Activated CD8-positive, alpha-beta T cell treated with anti-CD3 and anti-CD28 coated beads for 36 hours (primary cell): ENCODE results near the gene AMOTL1. TPM values are rescaled to one million over a fixed set of nuclear protein-coding genes. Genes with fewer than 3 reads are reported as not detected.

Experiments used
- ATAC-seq: fragments of 200-7000 bp; cut with Tn5 transposase; one replicate; pipeline ENCODE4 v1.10.0; 2021; ENCODE audit warnings: mild to moderate bottlenecking, moderate library complexity
- CTCF ChIA-PET: fragments of 350-600 bp; sonication (Branson Sonifier 250); formaldehyde crosslinking; loops from one replicate; lab custom pipeline; 2021; ENCODE audit warnings: antibody characterized with exemption; lab: Charles Lee
- POLR2A ChIA-PET: fragments of 350-600 bp; sonication (Branson Sonifier 250); formaldehyde crosslinking; loops from one replicate; lab custom pipeline; 2021; ENCODE audit warnings: antibody characterized with exemption; lab: Charles Lee
- DNase-seq: peaks from one replicate; pipeline ENCODE4 v3.0.0-alpha.2; 2020
- H3K27ac Mint-ChIP-seq: one replicate; pipeline ENCODE4 v1.8.0; 2021; ENCODE audit warnings: mild to moderate bottlenecking, mixed read lengths
- H3K27me3 Mint-ChIP-seq: one replicate; pipeline ENCODE4 v1.8.0; 2021; ENCODE audit warnings: mixed read lengths
- H3K36me3 Mint-ChIP-seq: one replicate; pipeline ENCODE4 v1.8.0; 2021; ENCODE audit warnings: low read depth, mixed read lengths
- H3K4me1 Mint-ChIP-seq: one replicate; pipeline ENCODE4 v1.8.0; 2021; ENCODE audit warnings: low read depth, mixed read lengths
- H3K4me3 Mint-ChIP-seq: one replicate; pipeline ENCODE4 v1.8.0; 2021; ENCODE audit warnings: mild to moderate bottlenecking, moderate library complexity, mixed read lengths
- H3K9me3 Mint-ChIP-seq: one replicate; pipeline ENCODE4 v1.8.0; 2021; ENCODE audit warnings: mixed read lengths
- intact Hi-C: fragments of 100-400 bp; cut with micrococcal nuclease; formaldehyde crosslinking; loops from one replicate; pipeline ENCODE4 v1.10.0; 2022
- total RNA-seq, 2 experiments: library from RNA; stranded (reverse); gene quantifications; one replicate each; pipeline ENCODE4 v1.2.3, GENCODE V29; 2021
- TF ChIP-seq, protein P1 (sequence below): fragments of 200-600 bp; IDR thresholded peaks from one replicate; pipeline ENCODE4 v1.8.0; 2022; ENCODE audit warnings: antibody characterized with exemption, mild to moderate bottlenecking

The AMOTL1 gene
- total RNA-seq, 2 experiments from 2014 or later, result 1.5 to 1.7 TPM

DNA sequence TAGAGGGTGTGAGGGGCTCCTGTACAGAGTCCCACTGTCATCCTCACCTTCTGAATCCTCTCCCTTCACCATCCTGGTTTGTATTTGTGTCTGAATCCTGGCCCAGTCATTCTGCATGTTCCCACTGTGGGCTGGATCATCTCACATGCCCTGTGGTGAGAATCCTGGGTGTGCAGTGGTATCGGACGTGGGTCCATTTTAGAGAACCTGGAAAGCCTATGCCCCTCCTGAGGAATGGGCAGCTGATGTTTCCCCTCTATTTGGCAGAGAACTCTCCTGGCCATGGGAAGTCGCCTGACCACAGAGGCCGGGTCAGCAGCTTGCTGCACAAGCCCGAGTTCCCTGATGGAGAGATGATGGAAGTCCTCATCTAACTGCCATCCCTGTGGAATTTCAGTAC is 102.3 kb downstream of the AMOTL1 start:
- Mint-ChIP-seq H3K27me3 (no peaks in the 10 kb centered on the region), H3K9me3 (no peaks in the 10 kb centered on the region), H3K4me1 (no peaks in the 10 kb centered on the region), H3K4me3 (no peak overlapping the region), H3K36me3 (no peaks in the 10 kb centered on the region), H3K27ac (no peak overlapping the region)
- POLR2A ChIA-PET, result interaction anchor here (0.6 kb wide), 1 partner anchor 298 kb away, joined by 3 read pairs; no protein-coding TSS in a partner anchor
- CTCF ChIA-PET, result no interaction called here
- intact Hi-C loops, result no loop called here
- DNase-seq (no peak), ATAC-seq (no peak)
- TF ChIP-seq, protein P1, sequence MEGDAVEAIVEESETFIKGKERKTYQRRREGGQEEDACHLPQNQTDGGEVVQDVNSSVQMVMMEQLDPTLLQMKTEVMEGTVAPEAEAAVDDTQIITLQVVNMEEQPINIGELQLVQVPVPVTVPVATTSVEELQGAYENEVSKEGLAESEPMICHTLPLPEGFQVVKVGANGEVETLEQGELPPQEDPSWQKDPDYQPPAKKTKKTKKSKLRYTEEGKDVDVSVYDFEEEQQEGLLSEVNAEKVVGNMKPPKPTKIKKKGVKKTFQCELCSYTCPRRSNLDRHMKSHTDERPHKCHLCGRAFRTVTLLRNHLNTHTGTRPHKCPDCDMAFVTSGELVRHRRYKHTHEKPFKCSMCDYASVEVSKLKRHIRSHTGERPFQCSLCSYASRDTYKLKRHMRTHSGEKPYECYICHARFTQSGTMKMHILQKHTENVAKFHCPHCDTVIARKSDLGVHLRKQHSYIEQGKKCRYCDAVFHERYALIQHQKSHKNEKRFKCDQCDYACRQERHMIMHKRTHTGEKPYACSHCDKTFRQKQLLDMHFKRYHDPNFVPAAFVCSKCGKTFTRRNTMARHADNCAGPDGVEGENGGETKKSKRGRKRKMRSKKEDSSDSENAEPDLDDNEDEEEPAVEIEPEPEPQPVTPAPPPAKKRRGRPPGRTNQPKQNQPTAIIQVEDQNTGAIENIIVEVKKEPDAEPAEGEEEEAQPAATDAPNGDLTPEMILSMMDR, result no peak

DNA sequence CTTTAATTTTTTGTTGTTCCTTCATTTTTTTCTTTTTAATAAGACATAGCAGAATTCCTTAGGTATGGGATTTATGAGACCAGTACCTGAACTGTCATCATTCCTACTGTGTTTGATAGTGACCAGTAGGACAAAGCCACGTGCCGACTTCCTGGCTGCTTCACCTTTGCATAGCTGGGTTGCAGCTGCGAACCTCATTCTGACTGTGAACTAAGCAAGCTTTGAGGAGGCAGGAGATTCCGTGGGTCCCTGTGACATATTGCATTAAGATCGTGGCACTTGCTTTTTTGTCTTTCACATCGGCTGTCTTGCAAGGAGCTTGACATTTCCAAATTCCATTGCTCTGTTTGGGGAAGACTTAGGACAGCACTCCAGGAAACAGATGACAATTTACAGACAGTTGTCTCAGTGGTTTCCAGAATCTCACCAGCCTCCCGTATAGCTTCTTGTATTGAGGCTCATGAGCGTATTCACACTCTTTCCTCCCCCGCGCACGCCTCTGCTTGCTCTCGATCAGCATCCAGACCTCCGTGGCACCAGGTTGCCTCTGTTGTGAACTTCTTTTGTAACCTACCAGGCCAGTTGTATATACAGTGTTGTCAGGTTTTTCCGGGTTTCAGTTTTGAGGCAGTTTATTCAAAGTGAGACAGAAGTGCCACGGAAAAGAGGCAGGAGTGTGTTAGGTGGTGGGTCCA is 103.5 kb downstream of the AMOTL1 start:
- ATAC-seq, result no peak
- DNase-seq, result no peak
- no peak overlapping the region for H3K27ac Mint-ChIP-seq
- H3K9me3 Mint-ChIP-seq, result no peaks in the 10 kb centered on the region
- ChIA-PET POLR2A (no interaction called here), CTCF (interaction anchor here (1.1 to 2.4 kb wide), 2 partner anchors 26 to 85 kb away, joined by 3 to 9 read pairs; no protein-coding TSS in a partner anchor)
- no peaks in the 10 kb centered on the region for H3K27me3 Mint-ChIP-seq
- TF ChIP-seq, protein P1, result no peak
- intact Hi-C loops, result no loop called here
- H3K36me3 Mint-ChIP-seq, result no peaks in the 10 kb centered on the region
- peaks cover 12% of the 10 kb centered on the region for H3K4me1 Mint-ChIP-seq
- no peak overlapping the region for H3K4me3 Mint-ChIP-seq

- Mint-ChIP-seq H3K4me3 (no peak overlapping the region), H3K36me3 (no peaks in the 10 kb centered on the region), H3K9me3 (no peaks in the 10 kb centered on the region), H3K27me3 (no peaks in the 10 kb centered on the region), H3K27ac (no peak overlapping the region), H3K4me1 (peaks cover 24% of the 10 kb centered on the region)
- TF ChIP-seq, protein P1, result no peak
- ATAC-seq (no peak), DNase-seq (no peak)
- intact Hi-C loops, result no loop called here
- ChIA-PET POLR2A (no interaction called here), CTCF (interaction anchor here (1.2 to 2.4 kb wide), 2 partner anchors 10 to 24 kb away, joined by 5 to 9 read pairs; no protein-coding TSS in a partner anchor)
These were observed 105.9 kb downstream of the AMOTL1 start for GRCh38 chr11:94873916-94874540.

DNA sequence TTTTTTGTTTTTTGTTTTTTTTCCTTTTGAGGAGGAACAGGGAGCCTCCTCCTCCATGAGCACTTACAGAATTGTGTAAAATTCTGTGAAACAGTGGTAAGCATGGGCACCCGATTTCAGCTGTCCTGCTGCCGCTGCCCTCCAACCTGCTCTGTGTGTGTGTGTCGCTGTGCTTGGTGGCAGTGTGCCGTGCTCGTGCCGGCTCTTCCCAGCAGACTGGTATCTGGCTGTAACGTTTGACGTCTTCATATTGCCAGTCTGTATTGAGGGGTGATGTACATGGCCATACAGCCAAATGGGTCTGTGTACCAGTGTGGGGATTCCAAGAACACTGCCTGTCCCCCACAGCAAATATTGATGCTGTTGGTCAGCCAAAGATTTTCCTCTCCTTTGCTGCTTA is 108.1 kb downstream of the AMOTL1 start:
- Mint-ChIP-seq H3K4me1 (peaks cover 24% of the 10 kb centered on the region), H3K4me3 (no peak overlapping the region), H3K9me3 (no peaks in the 10 kb centered on the region), H3K27me3 (no peaks in the 10 kb centered on the region), H3K36me3 (no peaks in the 10 kb centered on the region), H3K27ac (peak overlapping the region; percentile 86)
- POLR2A ChIA-PET, result interaction anchor here (0.5 kb wide), 1 partner anchor 192 kb away, joined by 3 read pairs; no protein-coding TSS in a partner anchor
- DNase-seq (no peak), ATAC-seq (peak; percentile 10)
- TF ChIP-seq, protein P1, result no peak
- intact Hi-C loops, result loop anchor here (2.0 kb wide), 1 partner anchor 89 kb away; no protein-coding TSS in a partner anchor
- CTCF ChIA-PET, result interaction anchor here (0.7 to 1.5 kb wide), 6 partner anchors 8 to 255 kb away, joined by 3 to 5 read pairs (median 4); no protein-coding TSS in a partner anchor
